WTC11 (cell line): ENCODE data around the gene KRT85. TPM values are rescaled to one million over a fixed set of nuclear protein-coding genes. Genes with fewer than 3 reads are reported as not detected.
"Not testable (repeated sequence)": the region's sequence is repeated elsewhere in the genome, so short reads cannot be mapped to it uniquely, and the experiment has no call there.

Experiments used
- ATAC-seq: fragments of 200-7000 bp; cut with Tn5 transposase; 2 replicates; pipeline ENCODE4 v1.10.0; 2021; ENCODE audit warnings: mild to moderate bottlenecking, moderate library complexity
- CTCF ChIA-PET: fragments of 300-600 bp; sonication (Branson Sonifier 250); formaldehyde crosslinking; loops from one replicate; lab custom pipeline; 2021; ENCODE audit warnings: antibody characterized with exemption; lab: Charles Lee
- POLR2A ChIA-PET: fragments of 350-600 bp; sonication (Branson Sonifier 250); formaldehyde crosslinking; loops from one replicate; lab custom pipeline; 2021; ENCODE audit warnings: antibody characterized with exemption; lab: Charles Lee
- DNase-seq: peaks from one replicate; pipeline ENCODE4 v3.0.0; 2021; ENCODE audit warnings: low spot score
- H3K27ac Mint-ChIP-seq: 2 replicates; pipeline ENCODE4 v1.8.0; 2021; ENCODE audit warnings: mixed read lengths
- H3K27me3 Mint-ChIP-seq: 2 replicates; pipeline ENCODE4 v1.8.0; 2021; ENCODE audit warnings: low read depth, mild to moderate bottlenecking, moderate library complexity, mixed read lengths
- H3K36me3 Mint-ChIP-seq: 2 replicates; pipeline ENCODE4 v1.8.0; 2021; ENCODE audit warnings: mixed read lengths
- H3K4me1 Mint-ChIP-seq: 2 replicates; pipeline ENCODE4 v1.8.0; 2022; ENCODE audit warnings: mixed read lengths
- H3K4me3 Mint-ChIP-seq: 2 replicates; pipeline ENCODE4 v1.8.0; 2021; ENCODE audit warnings: mild to moderate bottlenecking, moderate library complexity, mixed read lengths
- H3K9me3 Mint-ChIP-seq: 2 replicates; pipeline ENCODE4 v1.8.0; 2021; ENCODE audit warnings: mixed read lengths
- ATF1 ChIP-seq: sonication (generic); formaldehyde crosslinking; IDR thresholded peaks from 2 replicates; pipeline ENCODE4 v1.8.1; 2023; ENCODE audit warnings: mild to moderate bottlenecking, moderate library complexity, missing genetic modification reagents
- CDX4 ChIP-seq: fragments of 250-450 bp; sonication (Bioruptor Pico); IDR thresholded peaks from 2 replicates; pipeline ENCODE4 v1.9.0; 2021; ENCODE audit warnings: moderate library complexity, mild to moderate bottlenecking, inconsistent platforms, borderline replicate concordance
- CTCF ChIP-seq: fragments of 200-600 bp; IDR thresholded peaks from 2 replicates; pipeline ENCODE4 v1.8.0; 2022; ENCODE audit warnings: antibody characterized with exemption
- E2F4 ChIP-seq: sonication (generic); formaldehyde crosslinking; IDR thresholded peaks from 2 replicates; pipeline ENCODE4 v1.8.1; 2022; ENCODE audit warnings: low read depth, mild to moderate bottlenecking, moderate library complexity, missing genetic modification reagents, borderline replicate concordance
- ESRRA ChIP-seq: sonication (generic); formaldehyde crosslinking; IDR thresholded peaks from 2 replicates; pipeline ENCODE4 v1.8.1; 2022; ENCODE audit warnings: mild to moderate bottlenecking, missing genetic modification reagents, borderline replicate concordance
- FOXK1 ChIP-seq: sonication (generic); formaldehyde crosslinking; IDR thresholded peaks from 2 replicates; pipeline ENCODE4 v1.8.0; 2022; ENCODE audit warnings: mild to moderate bottlenecking, moderate library complexity, missing genetic modification reagents
- FOXP1 ChIP-seq: sonication (generic); formaldehyde crosslinking; IDR thresholded peaks from 2 replicates; pipeline ENCODE4 v1.8.0; 2022; ENCODE audit warnings: missing genetic modification reagents, mild to moderate bottlenecking, moderate library complexity, borderline replicate concordance
- JUN ChIP-seq: sonication (generic); formaldehyde crosslinking; IDR thresholded peaks from 2 replicates; pipeline ENCODE4 v1.8.0; 2023; ENCODE audit warnings: mild to moderate bottlenecking, missing genetic modification reagents
- NR2C2 ChIP-seq: sonication (generic); formaldehyde crosslinking; IDR thresholded peaks from 2 replicates; pipeline ENCODE4 v1.8.0; 2022; ENCODE audit warnings: mild to moderate bottlenecking, missing genetic modification reagents
- SMAD4 ChIP-seq: sonication (generic); formaldehyde crosslinking; IDR thresholded peaks from 2 replicates; pipeline ENCODE4 v1.8.0; 2022; ENCODE audit warnings: mild to moderate bottlenecking, missing genetic modification reagents
- TCF7 ChIP-seq: sonication (generic); formaldehyde crosslinking; IDR thresholded peaks from 2 replicates; pipeline ENCODE4 v1.8.0; 2022; ENCODE audit warnings: mild to moderate bottlenecking, low read depth, missing genetic modification reagents, moderate library complexity
- TP53 ChIP-seq: sonication (generic); formaldehyde crosslinking; IDR thresholded peaks from 2 replicates; pipeline ENCODE4 v1.8.1; 2023; ENCODE audit warnings: mild to moderate bottlenecking, missing genetic modification reagents
- ZNF232 ChIP-seq: sonication (generic); formaldehyde crosslinking; IDR thresholded peaks from 2 replicates; pipeline ENCODE4 v1.8.0; 2022; ENCODE audit warnings: mild to moderate bottlenecking, missing genetic modification reagents
- ZNF263 ChIP-seq: sonication (generic); formaldehyde crosslinking; IDR thresholded peaks from 2 replicates; pipeline ENCODE4 v1.8.1; 2022; ENCODE audit warnings: low read depth, mild to moderate bottlenecking, moderate library complexity, missing genetic modification reagents
- ZNF396 ChIP-seq: fragments of 250-450 bp; sonication (Bioruptor Pico); IDR thresholded peaks from 2 replicates; pipeline ENCODE4 v1.8.0; 2021; ENCODE audit warnings: mild to moderate bottlenecking, moderate library complexity, borderline replicate concordance
- ZNF512 ChIP-seq: sonication (generic); formaldehyde crosslinking; IDR thresholded peaks from 2 replicates; pipeline ENCODE4 v1.8.1; 2022; ENCODE audit warnings: missing genetic modification reagents, borderline replicate concordance
- ZSCAN18 ChIP-seq: fragments of 250-450 bp; sonication (Bioruptor Pico); IDR thresholded peaks from 2 replicates; pipeline ENCODE4 v2.1.2; 2022; ENCODE audit warnings: mild to moderate bottlenecking, moderate library complexity
- total RNA-seq: library from RNA; stranded (reverse); gene quantifications from 3 replicates; pipeline ENCODE4 v1.2.3, GENCODE V29; 2021

Gene KRT85
- total RNA-seq, 1 experiment from 2014 or later, result not detected

GRCh38 chr12:52346593-52346992, 20.7 kb downstream of the KRT85 start (continued):
- TF ChIP-seq E2F4 (CRISPR knock-in tag), result no peak
- no peak for TF ChIP-seq ESRRA
- TF ChIP-seq TP53 (CRISPR knock-in tag), result no peak
- no peak for TF ChIP-seq CDX4 (CRISPR knock-in tag)
- TF ChIP-seq ZNF232 (CRISPR knock-in tag), result no peak
- TF ChIP-seq FOXP1, result no peak
- TF ChIP-seq ATF1 (CRISPR knock-in tag), result no peak
- no peak for TF ChIP-seq TCF7 (CRISPR knock-in tag)
- TF ChIP-seq FOXK1, result no peak

- peaks cover 13% of the 10 kb centered on the region for H3K9me3 Mint-ChIP-seq
- H3K27me3 Mint-ChIP-seq, DNase-seq, H3K36me3 Mint-ChIP-seq, ATAC-seq, H3K27ac Mint-ChIP-seq, H3K4me1 Mint-ChIP-seq, H3K4me3 Mint-ChIP-seq, POLR2A ChIA-PET: not testable (repeated sequence)
- CTCF ChIA-PET, result interaction anchor here (0.7 to 2.3 kb wide), 7 partner anchors 25 to 535 kb away, joined by 3 to 7 read pairs (median 4); no protein-coding TSS in a partner anchor
Observed at GRCh38 chr12:52345041-52345440, 22.2 kb downstream of the KRT85 start.

GRCh38 chr12:52344111-52344510, 23.2 kb downstream of the KRT85 start:
- ChIA-PET CTCF (interaction anchor here (0.8 to 2.3 kb wide), 12 partner anchors 16 to 535 kb away, joined by 3 to 10 read pairs (median 3); no protein-coding TSS in a partner anchor), POLR2A (no interaction called here)
- Mint-ChIP-seq H3K9me3 (peaks cover 13% of the 10 kb centered on the region), H3K4me3 (no peak overlapping the region), H3K4me1 (no peaks in the 10 kb centered on the region), H3K27ac (no peak overlapping the region), H3K27me3 (no peaks in the 10 kb centered on the region), H3K36me3 (peaks cover 3% of the 10 kb centered on the region; the same call in 1 of the 2 replicates)
- ATAC-seq, result no peak
- TF ChIP-seq ZNF512, result no peak
- no peak for TF ChIP-seq ZSCAN18 (CRISPR knock-in tag)
- TF ChIP-seq NR2C2, result no peak
- no peak for TF ChIP-seq CTCF
- no peak for TF ChIP-seq SMAD4 (CRISPR knock-in tag)
- no peak for TF ChIP-seq JUN (CRISPR knock-in tag)
- TF ChIP-seq ZNF396 (CRISPR knock-in tag), result no peak
- no peak for TF ChIP-seq ZNF263
- DNase-seq, result no peak
